ENCODE measurements around the gene C3orf18.

DNA sequence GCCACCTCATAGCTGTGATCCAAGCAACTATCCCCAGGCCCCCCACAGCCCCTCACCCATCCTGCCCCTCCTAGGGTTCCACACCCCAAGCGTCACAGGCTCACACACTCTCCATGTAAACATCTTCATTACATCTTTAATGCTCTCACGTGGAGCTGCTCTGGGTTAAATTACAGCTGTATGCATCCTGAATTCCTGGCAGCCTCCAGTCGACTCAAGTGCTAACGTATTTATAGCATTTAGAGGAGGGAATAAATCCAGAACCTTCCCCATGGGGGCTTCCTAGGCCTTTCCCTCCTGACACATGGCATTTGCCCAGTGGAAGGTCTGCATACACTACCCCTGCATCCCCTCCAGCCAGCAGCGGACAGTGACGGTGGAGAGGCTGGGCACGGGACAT lies 9.6 kb downstream of the C3orf18 start:
- no peak for TF ChIP-seq FOXK2 (IDR thresholded peaks at IDR 0.05)
- TF ChIP-seq, protein P1, sequence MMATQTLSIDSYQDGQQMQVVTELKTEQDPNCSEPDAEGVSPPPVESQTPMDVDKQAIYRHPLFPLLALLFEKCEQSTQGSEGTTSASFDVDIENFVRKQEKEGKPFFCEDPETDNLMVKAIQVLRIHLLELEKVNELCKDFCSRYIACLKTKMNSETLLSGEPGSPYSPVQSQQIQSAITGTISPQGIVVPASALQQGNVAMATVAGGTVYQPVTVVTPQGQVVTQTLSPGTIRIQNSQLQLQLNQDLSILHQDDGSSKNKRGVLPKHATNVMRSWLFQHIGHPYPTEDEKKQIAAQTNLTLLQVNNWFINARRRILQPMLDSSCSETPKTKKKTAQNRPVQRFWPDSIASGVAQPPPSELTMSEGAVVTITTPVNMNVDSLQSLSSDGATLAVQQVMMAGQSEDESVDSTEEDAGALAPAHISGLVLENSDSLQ (IDR thresholded peaks at IDR 0.05): no peak
- TF ChIP-seq LEF1 (IDR thresholded peaks at IDR 0.05; ENCODE audit: borderline replicate concordance): no peak
- no peak for TF ChIP-seq NFRKB (IDR thresholded peaks at IDR 0.05)
- TF ChIP-seq HDGF (IDR thresholded peaks at IDR 0.05; ENCODE audit: borderline replicate concordance): no peak
- TF ChIP-seq ARNT (IDR thresholded peaks at IDR 0.05): no peak
- TF ChIP-seq SUZ12 (IDR thresholded peaks at IDR 0.05): no peak
- TF ChIP-seq TARDBP (IDR thresholded peaks at IDR 0.05): no peak
- no peak for TF ChIP-seq FOXA1 (IDR thresholded peaks at IDR 0.05)
- no peak for TF ChIP-seq FOXM1 (IDR thresholded peaks at IDR 0.05; ENCODE audit: borderline replicate concordance)
- TF ChIP-seq BHLHE40 (IDR thresholded peaks at IDR 0.05; ENCODE audit: borderline replicate concordance): no peak
